Endometrial microvascular endothelial cells (primary cell): ENCODE results near the gene TMEM238. TPM values are rescaled to one million over a fixed set of nuclear protein-coding genes. Genes with fewer than 3 reads are reported as not detected.
"Not testable (repeated sequence)": the region's sequence is repeated elsewhere in the genome, so short reads cannot be mapped to it uniquely, and the experiment has no call there.

Source experiments
- in situ Hi-C: cut with HindIII; loops from 2 replicates; pipeline ENCODE4 v1.10.0; 2017; ENCODE audit warnings: low sequenced_read_pairs, low pct_unique_long_range_greater_than_20kb; ENCODE audit errors: inconsistent ontology term
- total RNA-seq: library from RNA; depleted of rRNA; stranded (reverse); fragments of >200 nt; gene quantifications from one replicate; pipeline ENCODE4 v1.2.3, GENCODE V29; 2015; ENCODE audit errors: inconsistent ontology term

The TMEM238 gene
- total RNA-seq, 1 donor from 2014 or later: not detected

- in situ Hi-C loops: no loop called here
Observed at GRCh38 chr19:55347442-55348009, 36.6 kb downstream of the TMEM238 start.

- in situ Hi-C loops: no loop called here
Observed at GRCh38 chr19:55346725-55347441, 37.2 kb downstream of the TMEM238 start.

GRCh38 chr19:55345818-55346724, 38.0 kb downstream of the TMEM238 start:
- in situ Hi-C loops: no loop called here

- in situ Hi-C loops: no loop called here
Observed at GRCh38 chr19:55345101-55345817, 38.8 kb downstream of the TMEM238 start.

DNA sequence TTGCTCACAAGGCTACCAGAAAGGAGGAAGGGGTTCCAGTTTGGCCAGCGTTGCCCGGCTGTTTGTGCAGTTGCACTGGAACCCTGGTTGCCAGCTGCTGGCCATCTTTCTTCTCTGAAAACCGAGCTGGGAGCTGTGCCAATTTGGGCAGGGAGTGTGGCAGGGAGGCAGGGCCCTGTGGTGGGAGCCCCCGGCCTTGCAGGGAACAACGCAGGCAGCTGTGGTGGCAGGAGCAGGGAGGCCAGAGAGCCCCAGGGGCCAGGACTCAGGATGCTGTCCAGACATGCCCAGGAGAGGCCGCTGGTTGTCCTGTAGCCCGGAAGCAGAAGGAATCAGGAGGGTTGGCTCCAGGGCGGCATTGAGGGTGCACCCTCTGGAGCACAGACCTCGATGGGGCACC, 39.6 kb downstream of the TMEM238 start:
- in situ Hi-C loops: no loop called here

GRCh38 chr19:55341595-55342531, 42.2 kb downstream of the TMEM238 start:
- in situ Hi-C loops: no loop called here

GRCh38 chr19:55341171-55341588, 42.9 kb downstream of the TMEM238 start:
- in situ Hi-C loops: no loop called here

DNA sequence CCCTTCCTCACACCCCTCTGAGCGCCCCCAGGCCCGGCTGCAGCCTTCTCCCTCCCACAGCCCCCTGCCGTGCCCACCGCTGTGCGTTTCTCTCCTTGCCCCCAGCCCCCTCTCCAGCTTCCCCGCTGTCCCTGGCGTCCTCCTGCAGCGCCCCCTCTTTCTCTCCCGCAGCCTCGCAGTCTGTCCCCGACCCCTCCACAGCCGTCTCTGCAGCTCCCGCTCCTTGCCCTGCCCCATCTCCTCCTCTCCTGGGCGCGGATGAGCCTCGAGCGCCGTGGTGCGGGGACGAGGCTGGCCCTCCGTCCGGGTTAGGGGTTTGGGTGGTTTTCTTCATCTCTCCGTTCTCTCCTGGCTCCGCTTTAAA, 43.3 kb downstream of the TMEM238 start:
- in situ Hi-C loops: no loop called here

- in situ Hi-C loops: no loop called here
Observed at GRCh38 chr19:55339889-55340783, 44.0 kb downstream of the TMEM238 start.

GRCh38 chr19:55339105-55339888, 44.8 kb downstream of the TMEM238 start, which contains the start of gene KMT5C:
Gene KMT5C, plus strand, starts transcription at chr19:55339876. Its CDS starts 2,061 bp downstream, at chr19:55341937.
- in situ Hi-C loops: no loop called here

- in situ Hi-C loops: no loop called here
Observed at GRCh38 chr19:55336101-55336500, 48.0 kb downstream of the TMEM238 start.

DNA sequence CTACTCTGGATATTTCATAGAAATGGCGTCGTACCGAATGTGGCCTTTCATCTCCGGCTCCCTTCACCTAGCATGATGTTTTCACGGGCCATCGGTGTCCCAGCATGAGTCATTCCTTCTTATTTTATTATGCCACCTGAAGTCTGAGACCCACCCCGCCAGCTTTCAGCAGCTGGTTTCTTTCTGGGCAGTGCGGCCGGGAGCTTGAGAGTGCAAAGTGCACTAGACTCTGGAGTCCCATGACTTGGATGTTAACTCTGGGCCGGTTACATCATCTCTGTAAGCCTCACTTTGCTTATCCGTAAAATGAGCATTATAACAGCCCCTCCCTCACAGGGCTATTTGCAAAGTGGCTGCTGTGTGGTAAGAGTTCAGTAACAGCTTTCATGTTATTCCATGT, 50.2 kb downstream of the TMEM238 start:
- in situ Hi-C loops: no loop called here

- in situ Hi-C loops: not testable (repeated sequence)
Observed at GRCh38 chr19:55329791-55330190, 54.3 kb downstream of the TMEM238 start.
